Measurements from ENCODE around the gene SLC45A2. TPM values are rescaled to one million over a fixed set of nuclear protein-coding genes. Genes with fewer than 3 reads are reported as not detected.

The SLC45A2 gene
- polyA plus RNA-seq, 3 donors = not detected

DNA sequence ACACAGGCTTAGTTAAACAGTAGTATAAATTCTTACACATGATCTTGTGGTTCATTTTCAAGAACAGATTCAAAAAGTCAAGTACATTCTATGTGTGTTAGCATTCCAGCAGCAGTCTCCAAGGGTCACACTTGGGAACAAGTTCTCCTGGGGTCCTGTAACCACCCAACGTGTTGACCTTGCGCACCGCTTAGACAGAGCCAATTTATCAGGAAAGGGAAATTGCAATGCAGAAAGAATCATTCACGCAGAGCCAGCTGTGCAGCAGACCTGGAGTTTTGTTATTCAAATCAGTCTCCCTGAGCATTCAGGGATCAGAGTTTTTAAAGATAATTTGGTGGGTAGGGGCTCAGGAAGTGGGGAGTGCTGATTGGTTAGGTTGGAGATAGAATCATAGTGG is 56.8 kb downstream of the SLC45A2 start:
- no peaks in the 10 kb centered on the region for H4K20me1 ChIP-seq (ENCODE audit: insufficient read depth, low read length)
- no peaks in the 10 kb centered on the region for H3K27me3 Mint-ChIP-seq (ENCODE audit: low read depth in 3 of 3)

DNA sequence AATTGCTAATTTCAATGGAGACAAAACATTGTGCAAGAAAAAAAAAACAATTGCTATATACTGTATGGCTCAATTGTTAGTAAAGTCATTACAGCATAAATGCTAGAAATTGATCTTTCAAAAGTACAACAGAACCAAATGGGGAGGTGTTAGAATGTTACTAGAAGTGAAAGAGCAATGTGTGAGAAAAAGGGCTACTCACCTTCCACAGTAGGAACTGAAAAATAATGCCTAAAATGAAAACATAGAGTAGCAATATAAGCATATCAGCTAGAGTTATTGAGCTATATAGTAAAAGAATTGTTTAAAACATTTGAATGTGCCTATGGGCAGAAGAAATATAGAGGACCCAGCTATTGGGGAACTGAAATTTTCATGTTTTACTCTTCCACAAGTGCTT is 59.2 kb downstream of the SLC45A2 start:
- H3K9ac ChIP-seq (ENCODE audit: insufficient read depth, low read length, poor library complexity, severe bottlenecking) = no peak overlapping the region
- no peaks in the 10 kb centered on the region for H3K9me3 ChIP-seq (replicated peaks in 1 of 2; ENCODE audit: control insufficient read depth in 1 of 2, insufficient read depth in 1 of 2, low read length in 2 of 2)
- no peak overlapping the region for H3K4me2 ChIP-seq (replicated peaks; ENCODE audit: extremely low read depth, low read length, poor library complexity, severe bottlenecking)
- no peaks in the 10 kb centered on the region for H4K20me1 ChIP-seq (ENCODE audit: insufficient read depth, low read length)
- no peak for DNase-seq
- Mint-ChIP-seq H3K36me3 (no peaks in the 10 kb centered on the region), H3K27ac (no peak overlapping the region), H3K4me3 (no peak overlapping the region), H3K4me1 (no peaks in the 10 kb centered on the region), H3K9me3 (peaks cover 0 to 10% (median under 1%) of the 10 kb centered on the region in 7 donors), H3K27me3 (ENCODE audit: low read depth in 3 of 3) (peaks cover 0 to 2% (median 0%) of the 10 kb centered on the region in 3 donors)
- H3K27me3 ChIP-seq (ENCODE audit: control insufficient read depth in 2 of 2, insufficient read depth in 2 of 2, low read length in 2 of 2) = no peaks in the 10 kb centered on the region
- no peaks in the 10 kb centered on the region for H3K4me1 ChIP-seq (ENCODE audit: control insufficient read depth in 1 of 2, insufficient read depth in 2 of 2, low read length in 2 of 2)
- H3K79me2 ChIP-seq (ENCODE audit: insufficient read depth, low read length) = no peaks in the 10 kb centered on the region
- no peak overlapping the region for H3K27ac ChIP-seq (ENCODE audit: low read depth in 1 of 2, low read length in 2 of 2)
- H2AFZ ChIP-seq (ENCODE audit: insufficient read depth, low read depth, low read length, poor library complexity, severe bottlenecking) = no peak overlapping the region
- TF ChIP-seq, protein P1, sequence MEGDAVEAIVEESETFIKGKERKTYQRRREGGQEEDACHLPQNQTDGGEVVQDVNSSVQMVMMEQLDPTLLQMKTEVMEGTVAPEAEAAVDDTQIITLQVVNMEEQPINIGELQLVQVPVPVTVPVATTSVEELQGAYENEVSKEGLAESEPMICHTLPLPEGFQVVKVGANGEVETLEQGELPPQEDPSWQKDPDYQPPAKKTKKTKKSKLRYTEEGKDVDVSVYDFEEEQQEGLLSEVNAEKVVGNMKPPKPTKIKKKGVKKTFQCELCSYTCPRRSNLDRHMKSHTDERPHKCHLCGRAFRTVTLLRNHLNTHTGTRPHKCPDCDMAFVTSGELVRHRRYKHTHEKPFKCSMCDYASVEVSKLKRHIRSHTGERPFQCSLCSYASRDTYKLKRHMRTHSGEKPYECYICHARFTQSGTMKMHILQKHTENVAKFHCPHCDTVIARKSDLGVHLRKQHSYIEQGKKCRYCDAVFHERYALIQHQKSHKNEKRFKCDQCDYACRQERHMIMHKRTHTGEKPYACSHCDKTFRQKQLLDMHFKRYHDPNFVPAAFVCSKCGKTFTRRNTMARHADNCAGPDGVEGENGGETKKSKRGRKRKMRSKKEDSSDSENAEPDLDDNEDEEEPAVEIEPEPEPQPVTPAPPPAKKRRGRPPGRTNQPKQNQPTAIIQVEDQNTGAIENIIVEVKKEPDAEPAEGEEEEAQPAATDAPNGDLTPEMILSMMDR (IDR thresholded peaks at IDR 0.05) = no peak
- H3K4me3 ChIP-seq (replicated peaks in 1 of 3; ENCODE audit: low read depth in 2 of 3, low read length in 3 of 3) = no peak overlapping the region
- intact Hi-C loops (cut with micrococcal nuclease) = no loop called here
- H3K36me3 ChIP-seq (replicated peaks in 1 of 2; ENCODE audit: control insufficient read depth in 1 of 2, insufficient read depth in 2 of 2, low read length in 2 of 2) = no peaks in the 10 kb centered on the region

More for the DNA sequence above, 56.8 kb downstream of the SLC45A2 start:
- Mint-ChIP-seq H3K4me1 (no peaks in the 10 kb centered on the region), H3K27ac (no peak overlapping the region), H3K36me3 (no peaks in the 10 kb centered on the region), H3K4me3 (no peak overlapping the region), H3K9me3 (peaks cover 0 to 2% (median 0%) of the 10 kb centered on the region in 7 donors)
- Histone ChIP-seq H3K79me2 (ENCODE audit: insufficient read depth, low read length) (no peaks in the 10 kb centered on the region), H3K9ac (ENCODE audit: insufficient read depth, low read length, poor library complexity, severe bottlenecking) (no peak overlapping the region), H3K4me2 (replicated peaks; ENCODE audit: extremely low read depth, low read length, poor library complexity, severe bottlenecking) (no peak overlapping the region), H3K4me3 (replicated peaks in 1 of 3; ENCODE audit: low read depth in 2 of 3, low read length in 3 of 3) (no peak overlapping the region), H3K4me1 (ENCODE audit: control insufficient read depth in 1 of 2, insufficient read depth in 2 of 2, low read length in 2 of 2) (no peaks in the 10 kb centered on the region), H3K27ac (ENCODE audit: low read depth in 1 of 2, low read length in 2 of 2) (no peak overlapping the region), H3K27me3 (ENCODE audit: control insufficient read depth in 2 of 2, insufficient read depth in 2 of 2, low read length in 2 of 2) (no peaks in the 10 kb centered on the region), H2AFZ (ENCODE audit: insufficient read depth, low read depth, low read length, poor library complexity, severe bottlenecking) (no peak overlapping the region), H3K36me3 (replicated peaks in 1 of 2; ENCODE audit: control insufficient read depth in 1 of 2, insufficient read depth in 2 of 2, low read length in 2 of 2) (no peaks in the 10 kb centered on the region), H3K9me3 (replicated peaks in 1 of 2; ENCODE audit: control insufficient read depth in 1 of 2, insufficient read depth in 1 of 2, low read length in 2 of 2) (no peaks in the 10 kb centered on the region)
- intact Hi-C loops (cut with micrococcal nuclease) = no loop called here
- no peak for DNase-seq
- 78% methylated on average over 4 of the region's 4 CpGs for WGBS (ENCODE audit: insufficient coverage)
- TF ChIP-seq, protein P1 (IDR thresholded peaks at IDR 0.05) = no peak

Data from CD14-positive monocyte (primary cell).